ENCODE data around the gene DDX49. TPM values are rescaled to one million over a fixed set of nuclear protein-coding genes. Genes with fewer than 3 reads are reported as not detected.

DDX49 gene
- total and polyA plus RNA-seq, 2 of the 4 experiments (the other 2 are of a cell fraction), result 50.9 to 52.1 TPM

GRCh38 chr19:18948976-18949356 is 29.5 kb downstream of the DDX49 start:
- Histone ChIP-seq H3K18ac (ENCODE audit: low read depth, low read length) (no peak overlapping the region), H4K91ac (ENCODE audit: insufficient read depth, low read depth, low read length) (no peak overlapping the region), H3K9me1 (ENCODE audit: insufficient read depth, low read length) (no peaks in the 10 kb centered on the region), H2BK20ac (ENCODE audit: low read depth, low read length) (no peak overlapping the region), H3K79me1 (ENCODE audit: low read depth in 1 of 2, low read length in 2 of 2) (no peaks in the 10 kb centered on the region), H2AFZ (replicated peaks; ENCODE audit: low read length, poor library complexity) (no peak overlapping the region), H3K4me2 (ENCODE audit: low read depth, low read length) (no peak overlapping the region), H2BK5ac (ENCODE audit: low read depth, low read length, poor library complexity, severe bottlenecking) (no peak overlapping the region), H3K27ac (ENCODE audit: insufficient read depth, low read length) (no peak overlapping the region), H3K56ac (ENCODE audit: extremely low read depth, insufficient read depth, low read length) (no peak overlapping the region), H4K8ac (ENCODE audit: low read depth in 2 of 2, low read length in 2 of 2) (no peak overlapping the region), H4K20me1 (ENCODE audit: insufficient read depth, low read length) (no peaks in the 10 kb centered on the region; the same call in 1 of the 2 replicates), H2AK9ac (replicated peaks; ENCODE audit: low read depth, low read length, poor library complexity) (no peak overlapping the region), H2AK5ac (ENCODE audit: low read depth, low read length) (no peak overlapping the region), H3K4me3 (ENCODE audit: insufficient read depth, low read depth, low read length) (no peak overlapping the region), H3K4ac (ENCODE audit: low read depth, low read length) (no peak overlapping the region), H3K23ac (ENCODE audit: low read depth, low read length) (no peak overlapping the region), H3K9ac (ENCODE audit: low read depth, low read length) (no peak overlapping the region), H4K5ac (ENCODE audit: low read depth, low read length) (no peak overlapping the region), H3K27me3 (ENCODE audit: control insufficient read depth, insufficient read depth, low read length) (no peaks in the 10 kb centered on the region), H2BK120ac (ENCODE audit: low read depth, low read length) (no peak overlapping the region), H3K4me1 (ENCODE audit: control insufficient read depth, insufficient read depth, low read length) (no peaks in the 10 kb centered on the region), H3K36me3 (ENCODE audit: control insufficient read depth, insufficient read depth, low read length) (peaks cover 6% of the 10 kb centered on the region; the same call in 1 of the 2 replicates), H2BK15ac (ENCODE audit: low read depth, low read length) (no peak overlapping the region), H3K14ac (replicated peaks; ENCODE audit: low read depth, low read length) (no peak overlapping the region), H3K9me3 (ENCODE audit: control insufficient read depth, insufficient read depth, low read length) (no peaks in the 10 kb centered on the region)
- in situ Hi-C loops (cut with MboI; ENCODE audit: low sequenced_read_pairs), result no loop called here
- intact Hi-C loops (cut with micrococcal nuclease), result no loop called here
- ATAC-seq (ENCODE audit: low read depth) (no peak), DNase-seq (no peak)
- TF ChIP-seq RFX5 (IDR thresholded peaks at IDR 0.05; ENCODE audit: low read depth, low read length) (no peak), FOS (IDR thresholded peaks at IDR 0.05; ENCODE audit: low read depth, low read length) (no peak), USF2 (IDR thresholded peaks at IDR 0.05; ENCODE audit: low read depth, low read length) (no peak), RAD21 (IDR thresholded peaks at IDR 0.05; ENCODE audit: low read length) (no peak), ELK1 (IDR thresholded peaks at IDR 0.05; ENCODE audit: borderline replicate concordance, low read depth, low read length) (no peak), NFE2L2 (IDR thresholded peaks at IDR 0.05; ENCODE audit: low read depth, low read length) (no peak), MXI1 (IDR thresholded peaks at IDR 0.05; ENCODE audit: borderline replicate concordance, low read depth, low read length) (no peak), MAFK (IDR thresholded peaks at IDR 0.05; ENCODE audit: low read depth, low read length) (no peak), CTCF (conservative IDR thresholded peaks at IDR 0.05; ENCODE audit: low read depth, low read length) (no peak)
- WGBS, 2 experiments (ENCODE audit: extremely low coverage in 2 of 2, insufficient read length in 1 of 2), result 85% methylated on average over 5 of the region's 5 CpGs; no CpG with 5 or more reads in 1 of the 2 experiments
- dilution Hi-C loops (cut with HindIII; ENCODE audit: low sequenced_read_pairs, unreplicated experiment), result no loop called here
- ChIA-PET POLR2A (ENCODE audit: unreplicated experiment) (no interaction called here), CTCF (no interaction called here)
- no TSS peak for BruUV-seq (replicated peaks)
